ENCODE measurements around the gene ZNF358.

ZNF358 gene

GRCh38 chr19:7480222-7480969 lies 35.5 kb upstream of the ZNF358 start:
- Histone ChIP-seq H3K79me2 (ENCODE audit: insufficient read depth, low read length) (no peaks in the 10 kb centered on the region), H3K27me3 (ENCODE audit: insufficient read depth, low read length, poor library complexity) (no peaks in the 10 kb centered on the region), H3K9me3 (ENCODE audit: insufficient read depth, low read length, severe bottlenecking) (no peaks in the 10 kb centered on the region), H2AFZ (ENCODE audit: low read depth, low read length) (no peak overlapping the region), H3K27ac (ENCODE audit: low read length) (no peak overlapping the region), H3K4me2 (ENCODE audit: insufficient read depth, low read length) (no peak overlapping the region), H4K20me1 (ENCODE audit: insufficient read depth, low read length) (0 out of 2 replicates have a peak, but pooled peaks cover 3% of the 10 kb centered on the region), H3K4me1 (ENCODE audit: insufficient read depth, low read length) (no peaks in the 10 kb centered on the region), H3K4me3 (ENCODE audit: low read depth in 1 of 2, low read length in 2 of 2) (no peak overlapping the region), H3K9ac (ENCODE audit: low read depth, low read length) (no peak overlapping the region), H3K36me3 (ENCODE audit: insufficient read depth, low read length) (no peaks in the 10 kb centered on the region)
- TF ChIP-seq EZH2 (IDR thresholded peaks at IDR 0.05; ENCODE audit: borderline replicate concordance, low read depth, low read length, severe bottlenecking): no peak
- TF ChIP-seq CTCF (IDR thresholded peaks at IDR 0.05; ENCODE audit: borderline replicate concordance, extremely low read depth, low read length, poor library complexity, severe bottlenecking): no peak
- ATAC-seq (ENCODE audit: insufficient read depth, low read depth) (no peak), DNase-seq (no peak)

GRCh38 chr19:7480970-7481255 lies 35.0 kb upstream of the ZNF358 start:
- H3K9me3 ChIP-seq (ENCODE audit: insufficient read depth, low read length, severe bottlenecking): no peaks in the 10 kb centered on the region
- H3K4me1 ChIP-seq (ENCODE audit: insufficient read depth, low read length): no peaks in the 10 kb centered on the region
- TF ChIP-seq CTCF (IDR thresholded peaks at IDR 0.05; ENCODE audit: borderline replicate concordance, extremely low read depth, low read length, poor library complexity, severe bottlenecking) (no peak), EZH2 (IDR thresholded peaks at IDR 0.05; ENCODE audit: borderline replicate concordance, low read depth, low read length, severe bottlenecking) (no peak)
- no peak overlapping the region for H3K4me2 ChIP-seq (ENCODE audit: insufficient read depth, low read length)
- no peak for DNase-seq
- no peaks in the 10 kb centered on the region for H3K36me3 ChIP-seq (ENCODE audit: insufficient read depth, low read length)
- H3K9ac ChIP-seq (ENCODE audit: low read depth, low read length): no peak overlapping the region
- 0 out of 2 replicates have a peak, but pooled peaks cover 3% of the 10 kb centered on the region for H4K20me1 ChIP-seq (ENCODE audit: insufficient read depth, low read length)
- H3K27me3 ChIP-seq (ENCODE audit: insufficient read depth, low read length, poor library complexity): no peaks in the 10 kb centered on the region
- ATAC-seq (ENCODE audit: insufficient read depth, low read depth): no peak
- H3K27ac ChIP-seq (ENCODE audit: low read length): no peak overlapping the region
- no peak overlapping the region for H3K4me3 ChIP-seq (ENCODE audit: low read depth in 1 of 2, low read length in 2 of 2)
- no peaks in the 10 kb centered on the region for H3K79me2 ChIP-seq (ENCODE audit: insufficient read depth, low read length)
- H2AFZ ChIP-seq (ENCODE audit: low read depth, low read length): no peak overlapping the region

GRCh38 chr19:7482584-7483439 lies 33.1 kb upstream of the ZNF358 start:
- H2AFZ ChIP-seq (ENCODE audit: low read depth, low read length): no peak overlapping the region
- H3K4me2 ChIP-seq (ENCODE audit: insufficient read depth, low read length): no peak overlapping the region

More at GRCh38 chr19:7482584-7483439, 33.1 kb upstream of the ZNF358 start:
- TF ChIP-seq EZH2 (IDR thresholded peaks at IDR 0.05; ENCODE audit: borderline replicate concordance, low read depth, low read length, severe bottlenecking) (no peak), CTCF (IDR thresholded peaks at IDR 0.05; ENCODE audit: borderline replicate concordance, extremely low read depth, low read length, poor library complexity, severe bottlenecking) (no peak)
- no peaks in the 10 kb centered on the region for H3K36me3 ChIP-seq (ENCODE audit: insufficient read depth, low read length)
- no peak overlapping the region for H3K9ac ChIP-seq (ENCODE audit: low read depth, low read length)
- H3K27ac ChIP-seq (ENCODE audit: low read length): no peak overlapping the region
- no peaks in the 10 kb centered on the region for H3K27me3 ChIP-seq (ENCODE audit: insufficient read depth, low read length, poor library complexity)
- H3K79me2 ChIP-seq (ENCODE audit: insufficient read depth, low read length): no peaks in the 10 kb centered on the region
- H3K4me1 ChIP-seq (ENCODE audit: insufficient read depth, low read length): no peaks in the 10 kb centered on the region
- H4K20me1 ChIP-seq (ENCODE audit: insufficient read depth, low read length): no peaks in the 10 kb centered on the region
- no peak for DNase-seq
- no peak overlapping the region for H3K4me3 ChIP-seq (ENCODE audit: low read depth in 1 of 2, low read length in 2 of 2)
- ATAC-seq (ENCODE audit: insufficient read depth, low read depth): no peak
- no peaks in the 10 kb centered on the region for H3K9me3 ChIP-seq (ENCODE audit: insufficient read depth, low read length, severe bottlenecking)
